HG02642 (cell line): Measurements from ENCODE around the gene ADCY9.
"Not testable (repeated sequence)": the region's sequence is repeated elsewhere in the genome, so short reads cannot be mapped to it uniquely, and the experiment has no call there.

Experiments used
- ATAC-seq: cut with Tn5 transposase; IDR thresholded peaks from one replicate; pipeline ENCODE4 v1.9.1; 2021; ENCODE audit warnings: mild to moderate bottlenecking; ENCODE audit not compliant: unreplicated experiment, poor library complexity

Gene ADCY9

DNA sequence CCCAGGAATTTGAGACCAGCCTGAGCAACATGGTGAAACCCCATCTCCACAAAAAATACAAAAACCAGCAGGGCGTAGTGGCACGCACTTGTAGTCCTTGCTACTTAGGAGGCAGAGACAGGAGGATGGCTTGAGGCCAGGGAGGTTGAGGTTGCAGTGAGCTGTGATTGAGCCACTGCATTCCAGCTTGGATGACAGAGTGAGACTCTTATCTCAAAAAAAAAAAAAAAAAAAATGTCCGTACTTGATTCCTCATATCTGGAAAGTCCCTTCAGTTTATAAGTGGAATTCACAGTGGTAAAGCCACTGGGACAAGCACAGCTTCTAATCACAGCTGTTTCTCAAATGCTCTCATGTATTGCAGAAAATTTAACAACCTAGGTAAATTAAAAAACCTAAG, 157.1 kb downstream of the ADCY9 start:
- no peak for ATAC-seq

- no peak for ATAC-seq
Observed at GRCh38 chr16:3957344-3957980, 158.8 kb downstream of the ADCY9 start.

GRCh38 chr16:3954411-3954921, 161.8 kb downstream of the ADCY9 start:
- ATAC-seq = no peak

GRCh38 chr16:3953728-3954410, 162.4 kb downstream of the ADCY9 start:
- no peak for ATAC-seq

DNA sequence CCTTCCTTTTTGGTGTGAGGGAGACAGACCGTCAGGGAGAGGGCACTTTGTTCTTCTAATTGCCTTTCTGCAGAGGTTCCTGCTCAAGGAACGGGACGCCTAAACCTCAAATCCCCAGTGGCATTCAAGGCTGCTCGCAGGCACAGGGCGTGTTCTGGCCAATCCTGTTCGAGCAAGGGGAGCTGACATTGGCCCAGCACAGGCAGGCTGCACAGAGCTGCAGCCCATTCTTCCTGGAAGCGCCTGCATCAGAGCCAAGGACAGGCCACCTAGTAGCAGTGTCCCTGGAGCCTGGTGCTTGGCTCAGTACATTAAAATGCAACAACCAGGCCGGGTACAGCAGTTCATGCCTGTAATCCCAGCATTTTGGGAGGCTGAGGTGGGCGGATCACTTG, 163.5 kb downstream of the ADCY9 start:
- ATAC-seq = no peak

DNA sequence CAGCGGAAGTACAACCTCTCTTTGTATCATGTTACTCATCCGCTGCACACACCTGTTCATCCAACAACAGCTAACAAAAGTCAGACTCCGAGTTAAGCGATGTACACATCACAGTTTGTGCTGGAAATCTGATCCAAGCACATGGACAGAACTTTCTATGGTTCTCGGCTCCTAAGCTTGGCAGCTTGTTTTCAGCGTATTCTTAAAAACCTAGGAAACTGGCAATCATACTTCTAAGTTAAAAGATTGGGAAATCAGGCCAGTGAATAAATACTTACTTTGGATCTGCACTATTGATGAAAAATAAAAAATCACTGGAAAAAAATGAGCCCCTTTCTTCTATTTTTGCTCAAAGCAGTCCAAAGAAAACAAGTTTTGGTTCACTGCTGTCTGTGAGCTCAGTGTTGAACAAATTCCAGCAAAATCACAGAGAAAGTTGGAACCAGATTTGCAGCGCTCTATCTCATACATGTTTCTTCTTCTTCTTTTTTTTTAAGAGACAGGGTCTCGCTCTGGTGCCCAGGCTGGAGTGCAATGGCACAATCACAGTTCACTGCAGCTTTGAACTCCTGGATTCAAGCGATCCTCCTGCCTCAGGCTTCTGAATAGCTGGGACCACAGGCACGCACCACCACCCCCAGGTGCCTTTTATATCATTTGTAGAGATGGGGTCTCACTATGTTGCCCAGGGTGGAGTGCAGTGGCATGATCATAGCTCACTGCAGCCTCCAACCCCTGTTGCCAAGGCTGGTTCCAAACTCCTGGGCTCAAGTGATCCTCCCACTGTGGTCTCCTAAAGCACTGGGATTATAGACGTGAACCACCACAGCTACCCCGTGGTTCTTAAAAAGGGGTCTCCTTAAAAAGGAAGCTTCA, 164.1 kb downstream of the ADCY9 start:
- no peak for ATAC-seq

DNA sequence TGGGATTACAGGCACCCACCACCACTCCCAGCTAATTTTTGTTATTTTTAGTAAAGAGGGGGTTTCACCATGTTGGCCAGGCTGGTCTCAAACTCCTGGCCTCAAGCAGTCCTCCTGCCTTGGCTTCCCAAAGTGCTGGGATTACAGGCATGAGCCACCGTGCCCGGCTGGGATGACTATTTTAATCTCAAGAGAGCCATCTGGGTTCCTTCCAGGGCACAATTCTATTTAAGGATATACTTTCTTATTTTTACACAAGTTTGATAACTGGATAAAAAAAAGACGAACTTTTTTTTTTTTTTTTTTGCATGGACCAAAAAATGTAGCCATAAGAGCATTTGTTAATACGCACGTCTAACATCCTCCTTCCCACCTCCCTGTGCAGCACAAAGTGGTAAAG, 164.9 kb downstream of the ADCY9 start:
- not testable (repeated sequence) for ATAC-seq

GRCh38 chr16:3950343-3951193, 165.7 kb downstream of the ADCY9 start:
- ATAC-seq = no peak

GRCh38 chr16:3949946-3950342, 166.3 kb downstream of the ADCY9 start:
- no peak for ATAC-seq

DNA sequence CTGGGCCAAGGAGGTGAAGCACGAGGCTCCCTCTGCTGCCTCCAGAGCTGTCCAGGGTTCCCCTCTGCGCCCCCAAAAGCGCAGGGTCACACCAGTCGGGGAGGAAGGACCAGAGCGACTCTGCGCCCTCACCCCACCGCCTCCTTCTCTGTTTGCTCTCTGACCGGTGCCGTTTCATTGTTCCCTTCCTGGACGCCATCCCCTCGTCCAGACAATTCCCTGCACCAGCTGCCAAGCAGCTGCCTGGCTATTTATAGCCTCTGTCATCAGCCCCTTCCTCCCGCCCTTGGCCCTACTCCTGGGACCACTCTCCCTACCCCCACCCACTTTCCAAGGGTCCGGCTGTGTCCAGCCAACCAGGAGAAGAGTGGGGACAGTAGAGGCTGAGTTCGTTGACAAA, 167.0 kb downstream of the ADCY9 start:
- ATAC-seq = no peak

GRCh38 chr16:3948378-3948995, 167.8 kb downstream of the ADCY9 start:
- no peak for ATAC-seq

GRCh38 chr16:3946604-3947180, 169.6 kb downstream of the ADCY9 start:
- ATAC-seq = no peak

GRCh38 chr16:3945751-3946603, 170.3 kb downstream of the ADCY9 start:
- ATAC-seq = no peak

DNA sequence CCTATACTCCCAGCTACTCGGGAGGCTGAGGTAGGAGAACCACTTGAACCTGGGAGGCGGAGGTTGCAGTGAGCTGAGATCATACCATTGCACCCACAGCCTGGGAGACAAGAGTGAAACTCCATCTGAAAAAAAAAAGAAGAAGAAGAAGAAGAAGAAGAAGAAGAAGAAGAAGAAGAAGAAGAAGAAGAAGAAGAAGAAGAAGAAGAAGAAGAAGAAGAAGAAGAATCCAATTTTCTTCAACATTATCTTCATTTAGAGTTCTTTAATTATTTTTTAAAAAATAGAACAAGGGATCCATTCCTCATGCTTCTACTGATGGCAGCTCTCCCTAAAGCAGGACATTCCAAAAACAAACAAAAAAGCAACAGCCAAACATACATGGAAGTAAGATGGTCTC, 171.8 kb downstream of the ADCY9 start:
- ATAC-seq = not testable (repeated sequence)

DNA sequence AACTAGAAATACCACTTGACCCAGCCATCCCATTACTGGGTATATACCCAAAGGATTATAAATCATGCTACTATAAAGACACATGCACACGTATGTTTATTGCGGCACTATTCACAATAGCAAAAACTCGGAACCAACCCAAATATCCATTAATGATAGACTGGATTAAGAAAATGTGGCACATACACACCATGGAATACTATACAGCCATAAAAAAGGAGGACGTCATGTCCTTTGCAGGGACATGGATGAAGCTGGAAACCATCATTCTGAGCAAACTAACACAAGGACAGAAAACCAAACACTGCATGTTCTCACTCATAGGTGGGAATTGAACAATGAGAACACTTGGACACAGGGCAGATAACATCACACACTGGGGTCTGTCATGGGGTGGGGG, 174.1 kb downstream of the ADCY9 start:
- not testable (repeated sequence) for ATAC-seq

- ATAC-seq = no peak
Observed at GRCh38 chr16:3938843-3939624, 177.2 kb downstream of the ADCY9 start.

- no peak for ATAC-seq
Observed at GRCh38 chr16:3938471-3938842, 177.8 kb downstream of the ADCY9 start.
